Glutamatergic neuron (in vitro differentiated cells): Measurements from ENCODE around the gene DNER. TPM values are rescaled to one million over a fixed set of nuclear protein-coding genes. Genes with fewer than 3 reads are reported as not detected.
A peak's percentile ranks its signal among the peaks of the same experiment; 100 is the strongest.

Experiments
- DNase-seq: peaks from one replicate; pipeline ENCODE4 v3.0.0; 2022
- H3K27ac Mint-ChIP-seq: one replicate; pipeline ENCODE4 v1.8.0; 2020; ENCODE audit warnings: mild to moderate bottlenecking, mixed read lengths, inconsistent platforms; ENCODE audit not compliant: unreplicated experiment
- H3K27me3 Mint-ChIP-seq: one replicate; pipeline ENCODE4 v1.8.0; 2020; ENCODE audit warnings: mild to moderate bottlenecking, moderate library complexity, mixed read lengths, inconsistent platforms; ENCODE audit not compliant: unreplicated experiment
- H3K36me3 Mint-ChIP-seq: one replicate; pipeline ENCODE4 v1.8.0; 2020; ENCODE audit warnings: mild to moderate bottlenecking, mixed read lengths, inconsistent platforms; ENCODE audit not compliant: unreplicated experiment
- H3K4me1 Mint-ChIP-seq: one replicate; pipeline ENCODE4 v1.8.0; 2020; ENCODE audit warnings: mild to moderate bottlenecking, low read depth, mixed read lengths, inconsistent platforms; ENCODE audit not compliant: unreplicated experiment
- H3K4me3 Mint-ChIP-seq: one replicate; pipeline ENCODE4 v1.8.0; 2020; ENCODE audit warnings: mild to moderate bottlenecking, mixed read lengths, inconsistent platforms; ENCODE audit not compliant: unreplicated experiment
- H3K9me3 Mint-ChIP-seq: one replicate; pipeline ENCODE4 v1.8.0; 2020; ENCODE audit warnings: mild to moderate bottlenecking, moderate library complexity, mixed read lengths, inconsistent platforms; ENCODE audit not compliant: unreplicated experiment
- CTCF ChIP-seq: fragments of 200-600 bp; sonication (generic); IDR thresholded peaks from one replicate; pipeline ENCODE4 v1.5.0; 2021; ENCODE audit not compliant: partially characterized antibody, unreplicated experiment
- total RNA-seq: library from RNA; stranded (reverse); fragmentation: NEBNext Ultra II Directional; extraction: Animal tissue kit (Norgen Biotek cat#: 25700); gene quantifications from one replicate; pipeline ENCODE4 v1.2.1, GENCODE V29; 2021; ENCODE audit not compliant: unreplicated experiment

The DNER gene
- total RNA-seq, 1 donor from 2014 or later = 36.0 TPM

DNA sequence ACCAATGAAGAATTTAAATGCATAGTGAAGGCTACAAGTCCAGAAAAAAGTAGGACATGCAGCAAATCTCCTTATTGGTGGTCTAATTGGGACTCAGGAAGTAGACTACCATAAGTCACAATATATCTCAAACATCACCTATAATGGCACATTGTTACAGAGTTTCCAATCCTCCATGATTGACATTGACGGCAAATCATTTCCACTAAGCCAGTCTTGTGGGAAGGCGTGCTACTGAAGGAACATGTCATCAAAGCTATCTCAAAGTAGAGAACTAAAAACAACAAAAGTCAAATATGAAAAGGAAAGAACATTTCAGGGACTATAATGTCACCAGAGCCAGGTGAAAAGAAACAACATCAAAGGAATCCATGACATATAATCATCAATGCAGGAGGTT is 276.9 kb downstream of the DNER start:
- Mint-ChIP-seq H3K27me3 (no peaks in the 10 kb centered on the region), H3K36me3 (no peaks in the 10 kb centered on the region), H3K4me3 (no peak overlapping the region), H3K4me1 (no peaks in the 10 kb centered on the region), H3K9me3 (peaks cover 1% of the 10 kb centered on the region), H3K27ac (no peak overlapping the region)
- no peak for TF ChIP-seq CTCF
- DNase-seq = no peak

DNA sequence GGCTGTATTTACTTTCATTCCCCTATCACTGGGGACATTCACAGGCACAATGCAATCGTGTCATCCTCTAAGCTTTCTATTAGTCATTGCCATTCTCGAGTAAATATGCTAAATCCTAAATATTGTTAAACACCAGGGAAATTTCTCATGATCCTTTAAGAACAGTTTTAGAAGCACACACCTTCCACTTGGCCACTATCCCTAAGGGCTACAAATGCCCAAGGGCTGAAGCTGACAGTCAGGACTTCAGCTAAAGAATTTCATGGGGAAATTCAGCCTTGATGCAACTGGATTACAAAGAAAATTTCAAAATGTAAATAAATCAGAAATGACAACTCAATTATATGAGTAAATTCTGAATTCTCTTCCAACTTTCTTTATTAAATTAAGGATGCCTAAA is 280.2 kb downstream of the DNER start:
- H3K27me3 Mint-ChIP-seq = no peaks in the 10 kb centered on the region
- no peaks in the 10 kb centered on the region for H3K36me3 Mint-ChIP-seq
- peaks cover 2% of the 10 kb centered on the region for H3K4me1 Mint-ChIP-seq
- TF ChIP-seq CTCF = no peak
- DNase-seq = no peak
- no peak overlapping the region for H3K27ac Mint-ChIP-seq
- no peak overlapping the region for H3K4me3 Mint-ChIP-seq
- peaks cover 1% of the 10 kb centered on the region for H3K9me3 Mint-ChIP-seq

DNA sequence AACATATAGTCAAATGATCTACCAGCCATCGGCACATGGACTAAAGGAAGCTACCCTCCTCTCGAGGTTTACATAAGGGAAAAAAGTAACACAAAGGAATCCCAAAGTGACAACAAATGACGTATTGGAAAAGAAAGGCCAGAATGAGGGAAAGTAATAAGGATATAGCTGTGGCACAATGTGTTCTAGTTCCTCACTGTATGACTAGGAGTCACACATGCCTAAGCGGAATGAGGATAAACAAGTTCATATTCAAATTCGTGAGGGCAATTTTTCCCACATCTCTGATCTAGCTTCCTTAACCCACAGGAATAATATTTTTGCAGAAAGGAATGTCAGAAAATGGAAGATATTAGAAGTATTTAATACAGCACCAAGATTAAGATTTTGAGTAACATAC is 281.0 kb downstream of the DNER start:
- peaks cover 1% of the 10 kb centered on the region for H3K9me3 Mint-ChIP-seq
- H3K27ac Mint-ChIP-seq = no peak overlapping the region
- H3K36me3 Mint-ChIP-seq = no peaks in the 10 kb centered on the region
- no peaks in the 10 kb centered on the region for H3K27me3 Mint-ChIP-seq
- no peak overlapping the region for H3K4me3 Mint-ChIP-seq
- no peak for DNase-seq
- peaks cover 2% of the 10 kb centered on the region for H3K4me1 Mint-ChIP-seq
- no peak for TF ChIP-seq CTCF

GRCh38 chr2:229431327-229431954 is 282.9 kb downstream of the DNER start:
- no peaks in the 10 kb centered on the region for H3K27me3 Mint-ChIP-seq
- H3K4me1 Mint-ChIP-seq = peaks cover 3% of the 10 kb centered on the region
- peaks cover 1% of the 10 kb centered on the region for H3K9me3 Mint-ChIP-seq
- DNase-seq = no peak
- peak; percentile 84 for TF ChIP-seq CTCF
- no peak overlapping the region for H3K27ac Mint-ChIP-seq
- no peak overlapping the region for H3K4me3 Mint-ChIP-seq
- H3K36me3 Mint-ChIP-seq = no peaks in the 10 kb centered on the region

DNA sequence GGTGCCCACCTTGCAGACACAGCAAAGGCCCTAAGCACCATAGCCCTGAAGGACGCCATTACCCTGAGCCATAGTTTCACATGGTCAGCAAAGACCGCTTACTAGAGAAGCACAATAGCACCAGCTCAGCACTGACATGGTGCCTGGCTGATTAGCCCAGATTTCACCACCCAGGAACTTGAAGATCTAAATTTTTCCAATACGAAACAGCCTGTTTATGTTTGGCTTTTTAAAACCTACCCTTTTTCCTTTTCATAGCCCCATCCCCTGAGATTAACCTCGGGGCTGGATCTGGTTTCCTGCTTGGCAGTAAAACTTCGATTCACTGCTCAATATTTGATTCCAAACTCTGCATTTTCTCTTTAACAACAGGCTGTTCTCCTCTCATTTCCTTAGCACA is 284.8 kb downstream of the DNER start:
- Mint-ChIP-seq H3K4me3 (no peak overlapping the region), H3K27me3 (no peaks in the 10 kb centered on the region), H3K9me3 (no peaks in the 10 kb centered on the region), H3K36me3 (no peaks in the 10 kb centered on the region), H3K4me1 (peaks cover 4% of the 10 kb centered on the region), H3K27ac (no peak overlapping the region)
- DNase-seq = no peak
- no peak for TF ChIP-seq CTCF
